ENCODE data around the gene KCNH8.

KCNH8 gene

GRCh38 chr3:19149368-19149767 lies 1.1 kb downstream of the KCNH8 start:
- peak; percentile 10 for DNase-seq (ENCODE audit: low read depth)
- no peak for TF ChIP-seq CTCF (conservative IDR thresholded peaks at IDR 0.05; ENCODE audit: low read length)
- no peak overlapping the region for H3K4me3 ChIP-seq (ENCODE audit: low read length)

GRCh38 chr3:19151171-19151570 lies 2.9 kb downstream of the KCNH8 start:
- H3K4me3 ChIP-seq (ENCODE audit: low read length): no peak overlapping the region
- DNase-seq (ENCODE audit: low read depth): no peak
- no peak for TF ChIP-seq CTCF (conservative IDR thresholded peaks at IDR 0.05; ENCODE audit: low read length)

GRCh38 chr3:19154693-19155250 lies 6.5 kb downstream of the KCNH8 start:
- H3K4me3 ChIP-seq (ENCODE audit: low read length): no peak overlapping the region
- DNase-seq (ENCODE audit: low read depth): no peak
- TF ChIP-seq CTCF (conservative IDR thresholded peaks at IDR 0.05; ENCODE audit: low read length): no peak

- TF ChIP-seq CTCF (conservative IDR thresholded peaks at IDR 0.05; ENCODE audit: low read length): no peak
- no peak for DNase-seq (ENCODE audit: low read depth)
- H3K4me3 ChIP-seq (ENCODE audit: low read length): no peak overlapping the region
Observed at GRCh38 chr3:19155375-19155774, 7.1 kb downstream of the KCNH8 start.

GRCh38 chr3:19159966-19160635 lies 11.8 kb downstream of the KCNH8 start:
- DNase-seq (ENCODE audit: low read depth): no peak
- H3K4me3 ChIP-seq (ENCODE audit: low read length): no peak overlapping the region
- no peak for TF ChIP-seq CTCF (conservative IDR thresholded peaks at IDR 0.05; ENCODE audit: low read length)

- no peak for DNase-seq (ENCODE audit: low read depth)
- H3K4me3 ChIP-seq (ENCODE audit: low read length): no peak overlapping the region
- no peak for TF ChIP-seq CTCF (conservative IDR thresholded peaks at IDR 0.05; ENCODE audit: low read length)
Observed at GRCh38 chr3:19165654-19166053, 17.3 kb downstream of the KCNH8 start.

- no peak overlapping the region for H3K4me3 ChIP-seq (ENCODE audit: low read length)
- TF ChIP-seq CTCF (conservative IDR thresholded peaks at IDR 0.05; ENCODE audit: low read length): no peak
- DNase-seq (ENCODE audit: low read depth): no peak
Observed at GRCh38 chr3:19171794-19172193, 23.5 kb downstream of the KCNH8 start.

Measured in AG10803 (cell line).